Activated T-helper 2 cell treated with anti-CD3 and anti-CD28 coated beads, Interferon-gamma antibody, Interleukin-2, Interleukin-4, amounts not matched to agents 10 μg/mL and 5 μg/mL and 100 μg/mL, durations not matched to agents 14 hours and 24 hours and 36 hours (primary cell): Measurements from ENCODE around the gene GCK. TPM values are rescaled to one million over a fixed set of nuclear protein-coding genes. Genes with fewer than 3 reads are reported as not detected.

Experiments
- DNase-seq: peaks from one replicate; pipeline ENCODE4 v3.0.0; 2021; ENCODE audit warnings: low spot score
- H3K27ac Mint-ChIP-seq: one replicate; pipeline ENCODE4 v1.8.0; 2021; ENCODE audit warnings: mixed read lengths
- H3K27me3 Mint-ChIP-seq: one replicate; pipeline ENCODE4 v1.8.0; 2021; ENCODE audit warnings: low read depth, mixed read lengths
- H3K36me3 Mint-ChIP-seq: one replicate; pipeline ENCODE4 v1.8.0; 2021; ENCODE audit warnings: low read depth, mixed read lengths
- H3K4me1 Mint-ChIP-seq: one replicate; pipeline ENCODE4 v1.8.0; 2021; ENCODE audit warnings: low read depth, mixed read lengths
- H3K4me3 Mint-ChIP-seq: one replicate; pipeline ENCODE4 v1.8.0; 2021; ENCODE audit warnings: low read depth, mild to moderate bottlenecking, moderate library complexity, mixed read lengths
- H3K9me3 Mint-ChIP-seq: one replicate; pipeline ENCODE4 v1.8.0; 2021; ENCODE audit warnings: mixed read lengths
- intact Hi-C: fragments of 100-400 bp; cut with micrococcal nuclease; formaldehyde crosslinking; loops from one replicate; pipeline ENCODE4 v1.15.1; 2023
- total RNA-seq: library from RNA; stranded (reverse); gene quantifications from 2 replicates; pipeline ENCODE4 v1.2.3, GENCODE V29; 2022

The GCK gene
- total RNA-seq, 1 donor from 2014 or later = 1.8 TPM

- peak overlapping the region; percentile 84 for H3K27ac Mint-ChIP-seq
- H3K27me3 Mint-ChIP-seq = no peaks in the 10 kb centered on the region
- H3K36me3 Mint-ChIP-seq = no peaks in the 10 kb centered on the region
- peaks cover 30% of the 10 kb centered on the region for H3K4me1 Mint-ChIP-seq
- no peak overlapping the region for H3K4me3 Mint-ChIP-seq
- intact Hi-C loops = no loop called here
- DNase-seq = peak; percentile 48
- H3K9me3 Mint-ChIP-seq = no peaks in the 10 kb centered on the region
These were observed 91.9 kb downstream of the GCK start for GRCh38 chr7:44097064-44097932.

- intact Hi-C loops = no loop called here
- Mint-ChIP-seq H3K36me3 (no peaks in the 10 kb centered on the region), H3K4me3 (no peak overlapping the region), H3K4me1 (peaks cover 30% of the 10 kb centered on the region), H3K27ac (peak overlapping the region; percentile 84), H3K9me3 (no peaks in the 10 kb centered on the region), H3K27me3 (no peaks in the 10 kb centered on the region)
- DNase-seq = no peak
These were observed 92.8 kb downstream of the GCK start for GRCh38 chr7:44096326-44096881.

DNA sequence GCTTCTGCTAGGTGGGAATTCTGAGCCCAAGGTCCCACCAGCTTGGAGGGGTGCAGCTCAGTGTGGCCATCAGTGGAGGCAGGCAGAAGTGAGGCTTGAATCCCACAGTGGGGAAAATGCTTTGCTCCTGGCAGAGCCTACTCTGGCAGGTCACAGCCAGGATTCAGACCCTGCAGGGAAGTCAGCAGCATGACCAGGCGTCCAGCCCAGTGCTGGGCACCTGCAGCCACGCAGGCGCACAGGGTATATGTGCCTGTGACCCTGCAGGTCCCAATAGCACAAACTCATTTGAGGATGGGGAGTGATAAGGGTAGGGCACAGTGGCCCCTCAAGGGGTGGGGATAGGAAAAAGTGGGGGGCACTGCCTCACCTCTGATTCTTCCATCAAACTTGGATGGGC, 93.5 kb downstream of the GCK start:
- no peak overlapping the region for H3K27ac Mint-ChIP-seq
- no peak overlapping the region for H3K4me3 Mint-ChIP-seq
- H3K9me3 Mint-ChIP-seq = no peaks in the 10 kb centered on the region
- no peaks in the 10 kb centered on the region for H3K27me3 Mint-ChIP-seq
- H3K36me3 Mint-ChIP-seq = no peaks in the 10 kb centered on the region
- DNase-seq = no peak
- H3K4me1 Mint-ChIP-seq = peaks cover 30% of the 10 kb centered on the region
- intact Hi-C loops = no loop called here

DNA sequence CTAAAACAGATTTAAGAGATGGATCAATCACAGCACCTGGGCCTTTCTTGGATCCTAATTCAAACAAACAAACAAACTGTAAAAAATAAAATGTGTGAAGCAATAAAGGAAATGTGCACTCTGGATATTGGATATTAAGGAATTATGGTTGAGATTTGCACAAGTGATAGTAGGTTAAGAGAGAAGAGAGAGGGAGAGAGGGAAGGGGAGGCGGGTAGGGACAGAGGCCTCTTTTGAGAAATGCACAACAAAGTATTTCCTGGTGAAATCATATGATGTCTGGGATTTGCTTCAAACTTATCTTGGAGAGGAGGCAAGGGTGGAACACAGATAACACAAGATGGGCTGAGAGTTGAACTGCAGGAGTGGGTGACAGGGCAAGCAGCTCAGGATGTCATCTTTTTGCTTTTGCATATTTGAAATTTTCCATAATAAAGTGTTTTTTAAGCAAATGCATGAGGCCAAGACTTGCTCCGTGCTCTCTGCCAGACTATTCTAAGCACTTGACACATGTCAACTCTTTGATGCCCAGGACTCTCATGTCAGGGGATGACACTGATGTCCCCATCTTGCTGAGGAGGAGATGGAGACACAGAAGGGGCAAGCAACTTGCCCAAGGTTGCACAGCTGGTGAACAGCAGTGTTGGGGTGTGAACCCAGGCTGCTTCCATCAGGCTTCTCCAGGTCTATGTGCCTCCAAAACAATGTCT, 94.2 kb downstream of the GCK start:
- peaks cover 30% of the 10 kb centered on the region for H3K4me1 Mint-ChIP-seq
- H3K36me3 Mint-ChIP-seq = no peaks in the 10 kb centered on the region
- no peaks in the 10 kb centered on the region for H3K27me3 Mint-ChIP-seq
- H3K9me3 Mint-ChIP-seq = no peaks in the 10 kb centered on the region
- intact Hi-C loops = no loop called here
- no peak overlapping the region for H3K27ac Mint-ChIP-seq
- H3K4me3 Mint-ChIP-seq = no peak overlapping the region
- DNase-seq = no peak

GRCh38 chr7:44094365-44094764, 94.9 kb downstream of the GCK start:
- no peak for DNase-seq
- no peaks in the 10 kb centered on the region for H3K36me3 Mint-ChIP-seq
- no peak overlapping the region for H3K4me3 Mint-ChIP-seq
- no peaks in the 10 kb centered on the region for H3K27me3 Mint-ChIP-seq
- no peak overlapping the region for H3K27ac Mint-ChIP-seq
- intact Hi-C loops = no loop called here
- no peaks in the 10 kb centered on the region for H3K9me3 Mint-ChIP-seq
- H3K4me1 Mint-ChIP-seq = peaks cover 28% of the 10 kb centered on the region

Other genes with a start within 250 kb of the GCK start
- not detected in 2 replicates for gene SPDYE1, start 191.5 kb downstream of the GCK start, total RNA-seq
- 131 and 143 TPM in 2 replicates for gene DBNL, start 144.7 kb downstream of the GCK start, total RNA-seq
- gene PGAM2, start 123.9 kb downstream of the GCK start, total RNA-seq = 0.67 and 0.73 TPM in 2 replicates
- gene POLM, start 106.9 kb downstream of the GCK start, total RNA-seq = 36.8 and 42.7 TPM in 2 replicates
- gene AEBP1, start 85.1 kb downstream of the GCK start, total RNA-seq = 36.4 and 38.7 TPM in 2 replicates
- gene POLD2, start 65.9 kb downstream of the GCK start, total RNA-seq = 205 and 215 TPM in 2 replicates
- not detected in 2 replicates for gene MYL7, start 48.1 kb downstream of the GCK start, total RNA-seq
- 73.1 and 76.4 TPM in 2 replicates for gene YKT6, start 11.5 kb upstream of the GCK start, total RNA-seq
- 1.9 and 2.1 TPM in 2 replicates for gene CAMK2B, start 136.2 kb upstream of the GCK start, total RNA-seq